Peyer's patch (tissue), 4 donors: ENCODE results near the gene BLVRA. TPM values are rescaled to one million over a fixed set of nuclear protein-coding genes. Genes with fewer than 3 reads are reported as not detected.

ENCODE experiments used
- DNase-seq, 3 donors: peaks; one replicate each; pipeline ENCODE4 v3.0.0-alpha.2; 2017 to 2019
- H3K27ac ChIP-seq, 4 donors: fragments of 200-600 bp; sonication (generic); one replicate each; pipeline ENCODE4 v1.5.1; 2016 to 2019
- H3K27me3 ChIP-seq, 2 donors: fragments of 200-600 bp; sonication (generic); one replicate each; pipeline ENCODE4 v1.5.1; 2019
- H3K36me3 ChIP-seq, 3 donors: fragments of 200-600 bp; sonication (generic); one replicate each; pipeline ENCODE4 v1.5.1; 2016 to 2019
- H3K4me1 ChIP-seq, 4 donors: fragments of 200-600 bp; sonication (generic); one replicate each; pipeline ENCODE4 v1.5.1; 2016 to 2019
- H3K4me3 ChIP-seq, 4 donors: fragments of 200-600 bp; sonication (generic); 1 replicate in 3 of 4; 2 replicates in 1 of 4; pipeline ENCODE4 v1.5.1; 2016 to 2019; ENCODE audit warnings: mild to moderate bottlenecking in 1 of 4
- H3K9me3 ChIP-seq, 4 donors: fragments of 200-600 bp; sonication (generic); one replicate each; pipeline ENCODE4 v1.5.1; 2016 to 2019; ENCODE audit warnings: mild to moderate bottlenecking in 1 of 4
- POLR2A ChIP-seq, 2 donors: fragments of 450-650 bp; IDR thresholded peaks; one replicate each; pipeline ENCODE4 v1.5.1; 2017; ENCODE audit warnings: antibody characterized with exemption in 2 of 2, mild to moderate bottlenecking in 2 of 2, moderate library complexity in 2 of 2
- total RNA-seq, 4 donors: library from RNA; depleted of rRNA; stranded (reverse); fragments of >200 nt; gene quantifications; one replicate each; pipeline ENCODE4 v1.1.0, GENCODE V29; 2016
- TF ChIP-seq, protein P1 (sequence below), 6 experiments: fragments of 450-650 bp in 4 of 6; fragments of 200-600 bp in 2 of 6; sonication (generic) in 1 of 6; IDR thresholded peaks; one replicate each; pipeline ENCODE4 v1.5.1; 2017 to 2019; ENCODE audit warnings: antibody characterized with exemption in 6 of 6, mild to moderate bottlenecking in 3 of 6, moderate library complexity in 1 of 6

The BLVRA gene
- total RNA-seq, 4 donors from 2014 or later, result 2.8 to 38.8 (median 11.5) TPM

DNA sequence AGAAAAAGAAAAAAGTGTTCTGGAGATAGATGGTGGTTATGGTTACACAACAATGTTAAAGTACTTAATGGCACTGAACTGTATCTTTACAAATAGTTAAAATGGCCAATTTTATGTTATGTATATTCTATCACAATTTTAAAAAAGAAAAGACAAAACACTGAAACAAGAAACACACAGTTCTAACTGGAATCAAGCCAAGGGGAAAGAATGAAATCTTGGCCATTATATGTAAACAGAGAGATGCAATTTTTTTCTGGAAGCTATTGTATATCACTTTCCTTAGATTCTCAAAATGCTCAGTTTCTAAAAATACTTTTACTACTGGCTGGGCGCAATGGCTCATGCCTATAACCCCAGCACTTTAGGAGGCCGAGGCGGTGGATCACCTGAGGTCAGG is 33.2 kb upstream of the BLVRA start:
- H3K9me3 ChIP-seq, result no peaks in the 10 kb centered on the region
- no peak overlapping the region for H3K4me3 ChIP-seq
- TF ChIP-seq, protein P1, sequence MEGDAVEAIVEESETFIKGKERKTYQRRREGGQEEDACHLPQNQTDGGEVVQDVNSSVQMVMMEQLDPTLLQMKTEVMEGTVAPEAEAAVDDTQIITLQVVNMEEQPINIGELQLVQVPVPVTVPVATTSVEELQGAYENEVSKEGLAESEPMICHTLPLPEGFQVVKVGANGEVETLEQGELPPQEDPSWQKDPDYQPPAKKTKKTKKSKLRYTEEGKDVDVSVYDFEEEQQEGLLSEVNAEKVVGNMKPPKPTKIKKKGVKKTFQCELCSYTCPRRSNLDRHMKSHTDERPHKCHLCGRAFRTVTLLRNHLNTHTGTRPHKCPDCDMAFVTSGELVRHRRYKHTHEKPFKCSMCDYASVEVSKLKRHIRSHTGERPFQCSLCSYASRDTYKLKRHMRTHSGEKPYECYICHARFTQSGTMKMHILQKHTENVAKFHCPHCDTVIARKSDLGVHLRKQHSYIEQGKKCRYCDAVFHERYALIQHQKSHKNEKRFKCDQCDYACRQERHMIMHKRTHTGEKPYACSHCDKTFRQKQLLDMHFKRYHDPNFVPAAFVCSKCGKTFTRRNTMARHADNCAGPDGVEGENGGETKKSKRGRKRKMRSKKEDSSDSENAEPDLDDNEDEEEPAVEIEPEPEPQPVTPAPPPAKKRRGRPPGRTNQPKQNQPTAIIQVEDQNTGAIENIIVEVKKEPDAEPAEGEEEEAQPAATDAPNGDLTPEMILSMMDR (IDR thresholded peaks at IDR 0.05), result no peak
- TF ChIP-seq POLR2A (IDR thresholded peaks at IDR 0.05), result no peak
- H3K4me1 ChIP-seq, result peaks cover 0 to 26% (median 2%) of the 10 kb centered on the region in 4 donors
- no peak for DNase-seq
- no peak overlapping the region for H3K27ac ChIP-seq
- H3K36me3 ChIP-seq, result no peaks in the 10 kb centered on the region
- no peaks in the 10 kb centered on the region for H3K27me3 ChIP-seq

DNA sequence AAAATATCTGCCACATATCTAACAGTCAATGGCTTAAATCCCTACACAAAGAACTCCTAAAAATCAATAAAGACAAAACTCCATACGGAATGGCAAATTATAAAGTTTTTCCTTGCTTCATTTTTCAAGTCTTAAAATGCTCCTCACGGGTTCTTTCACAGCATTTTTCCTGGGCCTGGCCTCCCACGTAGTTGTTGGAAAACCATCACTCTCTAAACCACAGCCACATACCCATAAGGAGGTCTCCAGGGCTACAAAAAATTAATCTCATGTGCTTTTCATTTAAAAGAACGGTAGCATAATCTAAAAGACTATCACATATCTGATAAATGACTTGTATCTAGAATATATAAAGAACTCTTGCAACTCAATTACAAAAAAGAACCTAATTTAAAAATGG is 32.0 kb upstream of the BLVRA start:
- no peak for TF ChIP-seq POLR2A (IDR thresholded peaks at IDR 0.05)
- TF ChIP-seq, protein P1 (IDR thresholded peaks at IDR 0.05), result no peak
- Histone ChIP-seq H3K27me3 (no peaks in the 10 kb centered on the region), H3K4me1 (peaks cover 0 to 24% (median 2%) of the 10 kb centered on the region in 4 donors)

DNA sequence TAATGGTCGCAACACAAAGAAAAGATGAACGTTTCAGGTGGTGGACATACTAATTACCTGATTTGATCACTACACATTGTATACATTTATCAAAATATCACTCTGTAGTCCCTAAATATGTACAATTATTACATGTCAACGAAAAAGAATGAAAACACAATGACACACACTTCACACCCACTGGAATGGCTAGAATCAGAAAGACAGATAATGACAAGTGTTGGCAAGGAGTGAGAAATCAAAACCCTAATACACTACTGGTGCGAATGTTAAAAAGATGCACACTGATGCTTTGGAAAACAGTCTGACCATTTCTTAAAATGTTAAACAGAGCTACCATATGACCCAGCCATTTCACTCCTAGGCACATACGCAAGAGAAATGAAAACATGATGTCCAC is 31.5 kb upstream of the BLVRA start:
- no peaks in the 10 kb centered on the region for H3K36me3 ChIP-seq
- H3K27me3 ChIP-seq, result no peaks in the 10 kb centered on the region
- peaks cover 0 to 22% (median 2%) of the 10 kb centered on the region in 4 donors for H3K4me1 ChIP-seq
- H3K4me3 ChIP-seq, result no peak overlapping the region
- H3K27ac ChIP-seq, result no peak overlapping the region
- no peaks in the 10 kb centered on the region for H3K9me3 ChIP-seq
- no peak for DNase-seq
- TF ChIP-seq POLR2A (IDR thresholded peaks at IDR 0.05), result no peak
- TF ChIP-seq, protein P1 (IDR thresholded peaks at IDR 0.05), result no peak

More for the DNA sequence above, 32.0 kb upstream of the BLVRA start:
- Histone ChIP-seq H3K36me3 (no peaks in the 10 kb centered on the region), H3K9me3 (no peaks in the 10 kb centered on the region), H3K4me3 (no peak overlapping the region), H3K27ac (no peak overlapping the region)
- no peak for DNase-seq

DNA sequence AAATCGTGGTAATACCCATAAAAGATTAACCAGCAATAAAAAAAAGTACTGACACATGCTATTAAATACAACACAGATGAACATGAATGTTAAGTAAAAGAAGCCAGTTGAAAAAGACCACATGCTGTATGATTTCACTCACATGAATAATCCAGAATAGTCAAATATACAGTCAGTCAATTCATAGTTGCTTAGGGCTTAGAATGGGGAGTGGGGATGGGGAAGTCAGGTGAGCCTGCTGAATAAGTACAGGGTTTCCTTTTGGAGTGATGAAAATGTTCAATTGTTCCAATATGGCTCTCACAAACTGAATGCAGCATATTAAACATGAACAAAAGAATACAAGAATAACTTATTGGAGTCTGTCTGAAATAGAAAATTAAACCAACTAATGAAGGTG is 31.0 kb upstream of the BLVRA start:
- no peak for DNase-seq
- no peak overlapping the region for H3K4me3 ChIP-seq
- H3K4me1 ChIP-seq, result peaks cover 0 to 22% (median 2%) of the 10 kb centered on the region in 4 donors

DNA sequence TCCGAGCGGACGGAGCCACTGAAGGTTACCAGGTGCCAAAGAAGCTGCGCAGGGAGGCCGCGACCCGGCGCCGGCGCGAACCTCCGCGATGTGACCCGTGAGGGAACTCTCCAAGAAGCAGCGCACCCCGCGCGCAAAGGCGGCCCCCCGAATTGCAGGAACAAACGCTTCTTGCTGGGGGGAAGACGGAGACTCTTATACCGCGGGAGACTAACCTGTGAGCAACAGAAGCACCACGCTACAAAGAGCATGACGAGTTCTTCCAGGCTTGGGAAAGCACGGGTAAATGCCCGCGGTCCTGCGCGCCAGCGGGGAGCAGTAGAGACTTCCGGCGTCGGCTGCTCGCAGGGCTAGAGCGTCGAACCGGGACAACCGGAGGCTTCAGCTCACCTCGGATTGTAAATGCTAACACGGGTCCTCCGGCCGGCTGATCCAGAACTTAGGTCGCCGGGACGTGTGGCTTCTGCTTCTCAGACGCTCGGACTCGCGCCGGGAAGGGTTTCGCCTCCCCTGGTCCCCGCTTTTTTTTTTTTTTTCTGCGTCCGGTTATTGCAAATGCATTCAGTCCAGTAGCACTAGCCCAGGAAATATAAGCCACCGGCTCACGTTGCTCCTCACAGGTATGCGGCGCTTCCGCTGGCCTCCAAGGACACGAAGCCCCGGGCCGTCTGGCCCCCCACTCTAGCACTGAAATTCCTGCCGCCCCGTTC is 29.1 kb upstream of the BLVRA start, which contains the start of gene COA1:
COA1 (minus strand) TSS at position 310 of the 710 bp plus-strand sequence. CDS start 80,909 bp downstream, outside the sequence.
- peak within 1 kb of the TSS; percentile 76 to 80 (median 78) for H3K27ac ChIP-seq
- H3K36me3 ChIP-seq, result no peaks in the 10 kb centered on the region
- H3K4me1 ChIP-seq, result peaks cover 0 to 22% (median 2%) of the 10 kb centered on the region in 4 donors
- H3K4me3 ChIP-seq, result peak within 1 kb of the TSS; percentile 63 to 87 (median 76)
- peak; percentile 78 to 92 (median 88) for DNase-seq
- H3K27me3 ChIP-seq, result no peaks in the 10 kb centered on the region
- H3K9me3 ChIP-seq, result no peaks in the 10 kb centered on the region
- TF ChIP-seq POLR2A (IDR thresholded peaks at IDR 0.05), result peak in 1 of 2 donors; percentile 26
- TF ChIP-seq, protein P1 (IDR thresholded peaks at IDR 0.05), result peak in 3 of 6 experiments; percentile 21 to 36 (median 30)

More for the DNA sequence above, 31.0 kb upstream of the BLVRA start:
- no peaks in the 10 kb centered on the region for H3K9me3 ChIP-seq
- H3K27me3 ChIP-seq, result no peaks in the 10 kb centered on the region
- TF ChIP-seq POLR2A (IDR thresholded peaks at IDR 0.05), result no peak
- TF ChIP-seq, protein P1 (IDR thresholded peaks at IDR 0.05), result no peak
- no peak overlapping the region for H3K27ac ChIP-seq
- H3K36me3 ChIP-seq, result no peaks in the 10 kb centered on the region
